DND-41 (cell line): ENCODE measurements around the gene HINT3.

Source experiments
- ATAC-seq: fragments of 200-7000 bp; cut with Tn5 transposase; 3 replicates; pipeline ENCODE4 v1.9.1; 2021; ENCODE audit warnings: low read depth; ENCODE audit not compliant: insufficient read depth
- DNase-seq: peaks from one replicate; pipeline ENCODE4 v3.0.0-alpha.2; 2020
- H2AFZ ChIP-seq: 2 replicates; pipeline ENCODE4 v1.6.0; 2012; ENCODE audit warnings: low read depth, low read length
- H3K27ac ChIP-seq: 2 replicates; pipeline ENCODE4 v1.5.1; 2012; ENCODE audit warnings: low read length, inconsistent platforms
- H3K27me3 ChIP-seq: fragments of 200-600 bp; sonication (generic); 2 replicates; pipeline ENCODE4 v1.6.0; 2012; ENCODE audit warnings: low read length, mild to moderate bottlenecking, inconsistent platforms; ENCODE audit not compliant: insufficient read depth, poor library complexity
- H3K36me3 ChIP-seq: 2 replicates; pipeline ENCODE4 v1.5.1; 2012; ENCODE audit warnings: low read length, inconsistent platforms; ENCODE audit not compliant: insufficient read depth
- H3K4me1 ChIP-seq: 2 replicates; pipeline ENCODE4 v1.5.1; 2012; ENCODE audit warnings: mild to moderate bottlenecking, low read length; ENCODE audit not compliant: insufficient read depth
- H3K4me2 ChIP-seq: 2 replicates; pipeline ENCODE4 v1.6.0; 2012; ENCODE audit warnings: mild to moderate bottlenecking, moderate library complexity, low read length, inconsistent platforms; ENCODE audit not compliant: insufficient read depth
- H3K4me3 ChIP-seq, 2 experiments: fragments of 200-600 bp in 1 of 2; shearing (Covaris generic) in 1 of 2; 2 replicates each; pipeline ENCODE4 v1.5.1; 2012 to 2016; ENCODE audit warnings: inconsistent platforms in 2 of 2, low read length in 2 of 2, mild to moderate bottlenecking in 2 of 2, low read depth in 1 of 2, moderate library complexity in 1 of 2
- H3K79me2 ChIP-seq: 2 replicates; pipeline ENCODE4 v1.6.0; 2012; ENCODE audit warnings: low read length, inconsistent platforms; ENCODE audit not compliant: insufficient read depth
- H3K9ac ChIP-seq: 2 replicates; pipeline ENCODE4 v1.6.0; 2012; ENCODE audit warnings: low read depth, mild to moderate bottlenecking, inconsistent platforms, low read length, moderate library complexity
- H3K9me3 ChIP-seq: 2 replicates; pipeline ENCODE4 v1.5.1; 2012; ENCODE audit warnings: low read length, moderate library complexity, mild to moderate bottlenecking, inconsistent platforms; ENCODE audit not compliant: insufficient read depth, severe bottlenecking
- H4K20me1 ChIP-seq: 2 replicates; pipeline ENCODE4 v1.6.0; 2012; ENCODE audit warnings: low read length; ENCODE audit not compliant: insufficient read depth
- EZH2 ChIP-seq: IDR thresholded peaks from 3 replicates; pipeline ENCODE4 v1.6.1; 2012; ENCODE audit warnings: borderline replicate concordance, low read depth, mild to moderate bottlenecking, moderate library complexity, low read length, inconsistent platforms; ENCODE audit not compliant: severe bottlenecking
- TF ChIP-seq, protein P1 (sequence below): IDR thresholded peaks from 2 replicates; pipeline ENCODE4 v1.5.1; 2012; ENCODE audit warnings: borderline replicate concordance, low read length, moderate library complexity, mild to moderate bottlenecking; ENCODE audit not compliant: poor library complexity, severe bottlenecking; ENCODE audit errors: extremely low read depth

The HINT3 gene

GRCh38 chr6:125923366-125923877 is 33.1 kb upstream of the HINT3 start:
- no peak for DNase-seq
- H3K79me2 ChIP-seq, result no peaks in the 10 kb centered on the region

GRCh38 chr6:125924169-125924568 is 32.4 kb upstream of the HINT3 start:
- ATAC-seq, result no peak
- TF ChIP-seq, protein P1, sequence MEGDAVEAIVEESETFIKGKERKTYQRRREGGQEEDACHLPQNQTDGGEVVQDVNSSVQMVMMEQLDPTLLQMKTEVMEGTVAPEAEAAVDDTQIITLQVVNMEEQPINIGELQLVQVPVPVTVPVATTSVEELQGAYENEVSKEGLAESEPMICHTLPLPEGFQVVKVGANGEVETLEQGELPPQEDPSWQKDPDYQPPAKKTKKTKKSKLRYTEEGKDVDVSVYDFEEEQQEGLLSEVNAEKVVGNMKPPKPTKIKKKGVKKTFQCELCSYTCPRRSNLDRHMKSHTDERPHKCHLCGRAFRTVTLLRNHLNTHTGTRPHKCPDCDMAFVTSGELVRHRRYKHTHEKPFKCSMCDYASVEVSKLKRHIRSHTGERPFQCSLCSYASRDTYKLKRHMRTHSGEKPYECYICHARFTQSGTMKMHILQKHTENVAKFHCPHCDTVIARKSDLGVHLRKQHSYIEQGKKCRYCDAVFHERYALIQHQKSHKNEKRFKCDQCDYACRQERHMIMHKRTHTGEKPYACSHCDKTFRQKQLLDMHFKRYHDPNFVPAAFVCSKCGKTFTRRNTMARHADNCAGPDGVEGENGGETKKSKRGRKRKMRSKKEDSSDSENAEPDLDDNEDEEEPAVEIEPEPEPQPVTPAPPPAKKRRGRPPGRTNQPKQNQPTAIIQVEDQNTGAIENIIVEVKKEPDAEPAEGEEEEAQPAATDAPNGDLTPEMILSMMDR, result no peak
- TF ChIP-seq EZH2, result no peak
- H2AFZ ChIP-seq, result no peak overlapping the region
- no peaks in the 10 kb centered on the region for H3K27me3 ChIP-seq
- H3K9ac ChIP-seq, result no peak overlapping the region
- H3K79me2 ChIP-seq, result no peaks in the 10 kb centered on the region
- no peaks in the 10 kb centered on the region for H3K9me3 ChIP-seq
- no peak for DNase-seq
- H4K20me1 ChIP-seq, result no peaks in the 10 kb centered on the region
- no peak overlapping the region for H3K4me2 ChIP-seq
- no peak overlapping the region for H3K4me3 ChIP-seq
- H3K27ac ChIP-seq, result no peak overlapping the region
- peaks cover 73% of the 10 kb centered on the region for H3K36me3 ChIP-seq
- no peaks in the 10 kb centered on the region for H3K4me1 ChIP-seq

More at GRCh38 chr6:125923366-125923877, 33.1 kb upstream of the HINT3 start:
- no peak for TF ChIP-seq EZH2
- TF ChIP-seq, protein P1, result no peak
- Histone ChIP-seq H4K20me1 (no peaks in the 10 kb centered on the region), H3K4me1 (no peaks in the 10 kb centered on the region), H3K9ac (no peak overlapping the region), H3K36me3 (peaks cover 72% of the 10 kb centered on the region), H3K4me2 (no peak overlapping the region), H3K27me3 (no peaks in the 10 kb centered on the region), H3K9me3 (no peaks in the 10 kb centered on the region), H3K4me3 (no peak overlapping the region), H3K27ac (no peak overlapping the region), H2AFZ (no peak overlapping the region)
- no peak for ATAC-seq

DNA sequence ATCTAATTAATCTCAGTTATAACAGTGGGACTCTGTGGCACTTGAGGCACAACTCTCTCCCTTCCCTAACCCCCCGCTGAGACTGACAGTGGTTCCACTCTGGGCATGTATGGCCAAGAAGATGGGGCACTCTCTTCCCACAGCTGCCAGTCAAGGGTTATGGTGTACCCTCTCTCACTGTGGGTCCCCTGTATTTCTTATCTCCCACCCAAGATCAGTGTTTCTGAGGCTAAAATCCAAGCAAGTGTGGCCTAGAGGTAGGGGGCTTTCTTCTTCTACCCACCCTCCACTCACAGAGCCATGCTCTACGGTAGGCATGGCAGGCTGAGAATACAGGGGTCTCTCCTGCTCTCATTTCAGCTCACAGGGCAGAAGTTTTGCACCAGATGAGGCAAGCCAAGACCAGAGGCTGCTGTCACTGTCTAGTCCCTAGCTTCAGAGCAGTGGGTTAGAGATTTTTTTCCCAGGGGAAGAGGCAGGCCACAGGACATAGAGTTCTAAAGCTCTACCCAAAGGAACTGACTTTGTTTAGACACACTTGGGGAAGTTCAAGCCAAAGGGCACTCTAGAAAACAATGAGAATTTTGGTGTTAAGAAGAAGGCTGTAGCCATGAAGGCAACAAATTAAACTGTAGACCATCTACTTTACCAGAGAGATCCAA is 31.7 kb upstream of the HINT3 start:
- ATAC-seq (no peak), DNase-seq (no peak)
- Histone ChIP-seq H3K36me3 (peaks cover 73% of the 10 kb centered on the region), H2AFZ (no peak overlapping the region), H3K27me3 (no peaks in the 10 kb centered on the region), H3K9me3 (no peaks in the 10 kb centered on the region), H3K79me2 (no peaks in the 10 kb centered on the region), H3K27ac (no peak overlapping the region), H3K9ac (no peak overlapping the region), H3K4me1 (no peaks in the 10 kb centered on the region), H3K4me3 (no peak overlapping the region), H4K20me1 (no peaks in the 10 kb centered on the region), H3K4me2 (no peak overlapping the region)
- TF ChIP-seq, protein P1, result no peak
- no peak for TF ChIP-seq EZH2
